ENCODE measurements around the gene RYR3.

Gene RYR3

DNA sequence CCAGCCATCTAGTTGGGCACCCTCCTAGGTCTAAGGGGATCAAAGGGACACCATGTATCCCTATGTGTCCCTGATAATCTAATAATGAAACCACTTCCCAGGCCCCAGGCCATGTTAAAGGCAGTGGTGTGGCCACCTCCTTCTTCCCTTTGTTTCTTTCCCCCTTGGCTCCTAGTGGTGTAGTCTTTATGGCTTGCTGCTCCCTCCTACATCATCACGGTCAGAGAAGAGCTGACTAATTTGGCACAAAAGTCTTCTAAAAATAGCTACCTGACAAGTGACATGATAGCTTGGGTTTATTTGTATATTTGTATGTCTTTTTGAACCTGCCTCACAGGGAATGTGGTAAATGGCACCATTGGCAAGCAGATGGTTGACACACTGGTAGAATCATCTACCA lies 526.5 kb downstream of the RYR3 start:
- no peak for DNase-seq (ENCODE audit: low read depth)

DNA sequence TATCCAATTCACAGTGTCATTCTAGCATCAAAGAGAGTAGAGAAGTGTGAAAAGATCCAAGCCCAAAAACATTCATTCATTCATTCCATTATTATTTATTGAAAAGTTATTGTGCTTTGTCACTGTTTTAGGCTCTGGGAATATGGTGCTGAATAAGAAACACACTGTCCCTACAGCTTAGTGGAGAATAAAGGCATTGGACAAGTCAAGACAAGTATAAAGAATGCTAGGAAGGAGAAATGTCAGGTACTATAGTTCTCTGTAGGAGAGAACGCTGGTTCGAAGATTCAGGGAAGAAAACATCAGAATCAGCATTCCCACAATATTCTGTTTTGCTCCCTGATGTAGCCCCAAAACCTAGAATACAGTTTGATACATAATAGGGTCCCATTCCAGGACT lies 528.8 kb downstream of the RYR3 start:
- no peak for DNase-seq (ENCODE audit: low read depth)

- no peak for DNase-seq (ENCODE audit: low read depth)
These were observed 529.8 kb downstream of the RYR3 start for GRCh38 chr15:33840615-33841014.

- no peak for DNase-seq (ENCODE audit: low read depth)
These were observed 533.4 kb downstream of the RYR3 start for GRCh38 chr15:33844186-33844585.

DNA sequence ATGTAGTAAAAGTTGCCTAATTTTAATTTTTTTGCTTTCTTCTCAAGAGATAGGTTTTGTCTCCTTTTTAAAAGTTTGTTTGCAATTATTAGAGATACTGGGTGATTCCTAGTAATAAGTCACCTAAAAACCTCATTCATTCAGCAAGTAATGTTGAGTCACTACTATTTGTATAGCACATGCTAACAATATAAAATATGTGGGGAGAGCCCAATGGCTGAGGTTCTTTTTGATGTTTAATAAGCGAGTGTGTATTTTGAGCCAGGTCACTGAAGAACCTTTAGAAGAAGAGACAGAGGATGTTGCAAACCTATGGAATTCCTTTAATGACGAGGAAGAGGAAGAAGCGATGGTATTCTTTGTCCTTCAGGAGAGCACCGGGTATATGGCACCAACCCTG lies 533.8 kb downstream of the RYR3 start:
- DNase-seq (ENCODE audit: low read depth), result no peak

DNA sequence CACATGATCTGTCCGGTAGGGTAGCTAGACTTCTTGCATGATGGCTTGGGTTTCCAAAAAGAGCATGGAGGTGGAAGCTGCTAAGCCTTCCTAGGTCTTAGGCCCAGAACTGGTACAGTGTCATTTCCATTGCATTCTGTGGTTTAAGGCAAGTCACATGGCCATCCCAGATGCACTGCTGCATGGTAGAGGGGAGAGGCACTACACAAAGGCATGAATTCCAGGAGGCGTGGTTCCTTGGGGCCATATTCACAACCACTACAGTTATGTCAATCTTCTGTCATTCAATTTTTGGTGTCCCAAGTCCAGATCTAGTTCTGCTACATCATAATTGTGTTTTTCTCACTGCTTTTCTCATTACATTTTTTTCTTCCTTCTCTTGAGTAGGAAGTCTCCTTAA lies 535.4 kb downstream of the RYR3 start:
- no peak for DNase-seq (ENCODE audit: low read depth)

GRCh38 chr15:33846862-33847261 lies 536.1 kb downstream of the RYR3 start:
- DNase-seq (ENCODE audit: low read depth), result no peak

DNA sequence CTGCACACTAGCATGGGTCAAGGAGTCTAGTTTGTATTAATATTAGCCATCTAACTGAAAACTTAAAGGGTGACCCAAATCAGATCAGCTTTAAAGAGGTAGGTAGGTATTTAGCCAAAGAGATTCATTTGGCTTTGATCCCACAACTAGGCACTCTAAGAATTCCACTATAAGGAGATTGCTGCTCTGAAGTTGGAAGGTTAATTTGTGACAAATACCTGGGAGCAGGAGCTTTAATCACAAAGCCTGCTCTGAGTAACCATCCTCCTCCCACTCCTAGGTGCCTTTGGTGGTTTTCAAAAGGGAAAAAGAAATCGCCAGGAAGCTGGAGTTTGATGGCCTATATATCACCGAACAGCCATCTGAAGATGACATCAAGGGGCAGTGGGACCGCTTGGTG lies 537.2 kb downstream of the RYR3 start:
- DNase-seq (ENCODE audit: low read depth), result no peak

GRCh38 chr15:33851079-33851478 lies 540.3 kb downstream of the RYR3 start:
- DNase-seq (ENCODE audit: low read depth), result no peak

DNA sequence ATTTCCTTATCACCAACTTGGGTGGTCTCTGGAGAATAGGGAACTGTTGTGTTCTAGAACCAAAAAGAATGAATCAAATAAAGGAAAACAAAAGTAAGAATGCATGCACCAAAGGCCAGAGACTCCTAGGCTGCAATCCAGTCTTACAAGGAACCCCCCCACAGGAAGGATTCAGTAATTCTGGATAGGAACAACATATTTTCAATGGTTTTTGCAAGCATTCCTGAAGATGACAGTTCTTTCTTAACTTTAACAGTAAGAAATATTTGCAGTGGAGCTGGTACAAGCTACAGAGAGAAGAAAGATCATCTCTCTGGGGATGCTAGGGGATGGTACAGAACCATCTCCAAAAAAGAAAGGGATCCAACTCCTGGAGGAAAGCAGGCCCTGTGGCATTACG lies 541.3 kb downstream of the RYR3 start:
- no peak for DNase-seq (ENCODE audit: low read depth)

- no peak for DNase-seq (ENCODE audit: low read depth)
These were observed 541.8 kb downstream of the RYR3 start for GRCh38 chr15:33852570-33852969.

DNA sequence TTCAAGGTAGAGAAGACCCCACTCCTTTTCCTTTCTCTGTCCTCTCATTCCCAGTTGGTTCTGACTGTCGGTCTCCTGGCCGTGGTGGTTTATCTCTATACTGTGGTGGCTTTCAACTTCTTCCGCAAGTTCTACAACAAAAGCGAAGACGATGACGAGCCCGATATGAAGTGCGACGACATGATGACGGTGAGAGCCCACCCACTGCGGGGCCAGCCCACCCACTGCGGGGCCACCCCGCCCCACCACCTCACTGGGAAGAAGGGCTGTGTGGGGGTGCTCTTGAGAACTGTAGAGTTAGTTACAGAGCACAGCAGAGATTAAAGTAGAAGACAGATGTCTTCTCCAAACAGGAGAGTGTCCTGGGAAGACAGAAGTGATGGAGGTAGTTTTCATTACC lies 547.0 kb downstream of the RYR3 start:
- no peak for DNase-seq (ENCODE audit: low read depth)

- no peak for DNase-seq (ENCODE audit: low read depth)
These were observed 548.1 kb downstream of the RYR3 start for GRCh38 chr15:33858836-33859235.

- DNase-seq (ENCODE audit: low read depth), result no peak
These were observed 549.3 kb downstream of the RYR3 start for GRCh38 chr15:33859992-33860545.

- DNase-seq (ENCODE audit: low read depth), result no peak
These were observed 550.0 kb downstream of the RYR3 start for GRCh38 chr15:33860754-33861153.

- no peak for DNase-seq (ENCODE audit: low read depth)
These were observed 553.8 kb downstream of the RYR3 start for GRCh38 chr15:33864360-33865075.

- no peak for DNase-seq (ENCODE audit: low read depth)
These were observed 554.6 kb downstream of the RYR3 start for GRCh38 chr15:33865416-33865815.

- DNase-seq (ENCODE audit: low read depth), result no peak
These were observed 555.5 kb downstream of the RYR3 start for GRCh38 chr15:33866101-33866737.

GRCh38 chr15:33871980-33872379 lies 561.2 kb downstream of the RYR3 start:
- DNase-seq (ENCODE audit: low read depth), result no peak

DNA sequence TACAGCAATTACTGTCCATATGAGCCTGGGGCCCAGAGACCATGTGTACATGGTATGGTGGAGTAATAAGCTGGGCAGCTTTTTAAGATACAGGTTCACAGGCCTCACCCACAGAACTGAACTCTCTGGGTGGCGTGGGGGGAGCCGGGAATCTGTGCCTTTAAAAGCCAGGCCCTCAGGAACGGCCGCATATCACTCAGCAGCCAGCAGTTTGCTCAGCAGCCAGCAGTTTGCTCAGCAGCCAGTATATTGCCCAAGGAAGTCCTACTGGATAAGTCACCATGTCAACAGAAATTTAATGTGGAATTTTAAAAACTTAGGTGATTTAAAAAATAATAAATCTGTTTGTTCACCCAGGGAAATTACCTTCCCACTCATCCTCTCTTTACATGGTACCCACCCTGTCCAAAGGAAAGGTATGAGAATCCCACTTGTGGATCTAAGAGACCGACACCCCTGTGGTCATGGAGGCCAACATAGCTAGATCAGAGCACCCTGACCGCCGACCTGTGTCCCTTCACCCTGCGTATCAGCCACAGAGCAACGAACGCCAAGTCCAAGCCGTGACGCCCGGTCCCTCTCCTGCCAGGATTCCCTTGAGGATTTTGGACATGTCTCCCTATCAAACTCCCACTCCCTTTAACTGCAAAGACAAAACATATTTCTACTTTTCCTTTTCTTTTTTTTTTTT lies 561.8 kb downstream of the RYR3 start:
- no peak for DNase-seq (ENCODE audit: low read depth)

- no peak for DNase-seq (ENCODE audit: low read depth)
These were observed 563.4 kb downstream of the RYR3 start for GRCh38 chr15:33874156-33874555.

DNA sequence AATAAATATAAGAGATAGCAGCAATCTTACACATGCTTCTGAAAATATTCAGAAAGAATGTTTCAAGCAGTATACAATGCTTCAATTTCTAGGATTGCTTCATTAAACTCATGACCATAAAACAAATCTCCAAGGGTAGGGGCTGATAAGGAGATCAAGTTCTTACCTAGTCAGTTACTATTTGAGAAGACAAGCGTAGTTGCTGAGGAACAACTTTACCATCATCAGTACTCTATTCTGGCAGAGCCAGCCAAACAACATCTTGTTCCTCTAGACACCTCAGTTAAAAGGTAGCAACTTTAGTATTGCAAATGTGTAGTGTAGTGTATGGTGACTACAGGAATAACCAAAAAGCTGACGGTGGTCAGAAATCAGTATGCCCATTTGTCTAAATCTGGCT lies 572.2 kb downstream of the RYR3 start:
- no peak for DNase-seq (ENCODE audit: low read depth)

- no peak for DNase-seq (ENCODE audit: low read depth)
These were observed 577.4 kb downstream of the RYR3 start for GRCh38 chr15:33888176-33888575.

Measured in CMK (cell line).